ENCODE results near the gene C1RL.

DNA sequence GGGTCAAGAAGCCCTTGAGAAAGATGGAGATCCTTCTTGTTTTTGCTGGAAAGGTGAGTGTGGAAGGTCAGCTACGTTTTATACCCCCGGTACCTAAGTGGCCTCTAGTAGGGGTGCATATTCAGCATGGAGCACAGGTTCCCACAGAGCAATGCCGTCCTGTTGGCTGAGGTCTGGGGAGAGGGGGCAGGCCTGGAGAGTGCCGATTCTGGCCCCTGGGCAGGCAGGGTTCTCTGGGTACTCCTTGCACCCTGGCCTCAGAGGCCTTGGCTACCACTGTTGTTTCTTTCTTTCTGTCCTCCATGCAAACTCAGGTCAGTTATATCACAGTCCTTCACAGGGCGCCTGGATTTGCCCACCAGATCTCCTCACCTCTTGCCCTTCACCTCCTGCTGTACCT is 11.2 kb upstream of the C1RL start:
- TF ChIP-seq, protein P1, sequence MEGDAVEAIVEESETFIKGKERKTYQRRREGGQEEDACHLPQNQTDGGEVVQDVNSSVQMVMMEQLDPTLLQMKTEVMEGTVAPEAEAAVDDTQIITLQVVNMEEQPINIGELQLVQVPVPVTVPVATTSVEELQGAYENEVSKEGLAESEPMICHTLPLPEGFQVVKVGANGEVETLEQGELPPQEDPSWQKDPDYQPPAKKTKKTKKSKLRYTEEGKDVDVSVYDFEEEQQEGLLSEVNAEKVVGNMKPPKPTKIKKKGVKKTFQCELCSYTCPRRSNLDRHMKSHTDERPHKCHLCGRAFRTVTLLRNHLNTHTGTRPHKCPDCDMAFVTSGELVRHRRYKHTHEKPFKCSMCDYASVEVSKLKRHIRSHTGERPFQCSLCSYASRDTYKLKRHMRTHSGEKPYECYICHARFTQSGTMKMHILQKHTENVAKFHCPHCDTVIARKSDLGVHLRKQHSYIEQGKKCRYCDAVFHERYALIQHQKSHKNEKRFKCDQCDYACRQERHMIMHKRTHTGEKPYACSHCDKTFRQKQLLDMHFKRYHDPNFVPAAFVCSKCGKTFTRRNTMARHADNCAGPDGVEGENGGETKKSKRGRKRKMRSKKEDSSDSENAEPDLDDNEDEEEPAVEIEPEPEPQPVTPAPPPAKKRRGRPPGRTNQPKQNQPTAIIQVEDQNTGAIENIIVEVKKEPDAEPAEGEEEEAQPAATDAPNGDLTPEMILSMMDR (IDR thresholded peaks at IDR 0.05 in 2 of 3, conservative IDR thresholded peaks at IDR 0.05 in 1 of 3; ENCODE audit: borderline replicate concordance in 1 of 3, insufficient read depth in 1 of 3, low read depth in 2 of 3, low read length in 2 of 3), result no peak
- TF ChIP-seq ZNF274 (IDR thresholded peaks at IDR 0.05; ENCODE audit: low read depth, low read length) (no peak), SP1 (IDR thresholded peaks at IDR 0.05; ENCODE audit: low read depth) (no peak), POLR2A (IDR thresholded peaks at IDR 0.05; ENCODE audit: borderline replicate concordance, extremely low read depth, insufficient read depth, insufficient read length) (no peak)
- TF ChIP-seq, protein P2, sequence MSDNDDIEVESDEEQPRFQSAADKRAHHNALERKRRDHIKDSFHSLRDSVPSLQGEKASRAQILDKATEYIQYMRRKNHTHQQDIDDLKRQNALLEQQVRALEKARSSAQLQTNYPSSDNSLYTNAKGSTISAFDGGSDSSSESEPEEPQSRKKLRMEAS (IDR thresholded peaks at IDR 0.05), result no peak
- TF ChIP-seq, protein P3, sequence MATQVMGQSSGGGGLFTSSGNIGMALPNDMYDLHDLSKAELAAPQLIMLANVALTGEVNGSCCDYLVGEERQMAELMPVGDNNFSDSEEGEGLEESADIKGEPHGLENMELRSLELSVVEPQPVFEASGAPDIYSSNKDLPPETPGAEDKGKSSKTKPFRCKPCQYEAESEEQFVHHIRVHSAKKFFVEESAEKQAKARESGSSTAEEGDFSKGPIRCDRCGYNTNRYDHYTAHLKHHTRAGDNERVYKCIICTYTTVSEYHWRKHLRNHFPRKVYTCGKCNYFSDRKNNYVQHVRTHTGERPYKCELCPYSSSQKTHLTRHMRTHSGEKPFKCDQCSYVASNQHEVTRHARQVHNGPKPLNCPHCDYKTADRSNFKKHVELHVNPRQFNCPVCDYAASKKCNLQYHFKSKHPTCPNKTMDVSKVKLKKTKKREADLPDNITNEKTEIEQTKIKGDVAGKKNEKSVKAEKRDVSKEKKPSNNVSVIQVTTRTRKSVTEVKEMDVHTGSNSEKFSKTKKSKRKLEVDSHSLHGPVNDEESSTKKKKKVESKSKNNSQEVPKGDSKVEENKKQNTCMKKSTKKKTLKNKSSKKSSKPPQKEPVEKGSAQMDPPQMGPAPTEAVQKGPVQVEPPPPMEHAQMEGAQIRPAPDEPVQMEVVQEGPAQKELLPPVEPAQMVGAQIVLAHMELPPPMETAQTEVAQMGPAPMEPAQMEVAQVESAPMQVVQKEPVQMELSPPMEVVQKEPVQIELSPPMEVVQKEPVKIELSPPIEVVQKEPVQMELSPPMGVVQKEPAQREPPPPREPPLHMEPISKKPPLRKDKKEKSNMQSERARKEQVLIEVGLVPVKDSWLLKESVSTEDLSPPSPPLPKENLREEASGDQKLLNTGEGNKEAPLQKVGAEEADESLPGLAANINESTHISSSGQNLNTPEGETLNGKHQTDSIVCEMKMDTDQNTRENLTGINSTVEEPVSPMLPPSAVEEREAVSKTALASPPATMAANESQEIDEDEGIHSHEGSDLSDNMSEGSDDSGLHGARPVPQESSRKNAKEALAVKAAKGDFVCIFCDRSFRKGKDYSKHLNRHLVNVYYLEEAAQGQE (IDR thresholded peaks at IDR 0.05; ENCODE audit: low read depth), result no peak
